GM11168 (cell line): Measurements from ENCODE around the gene ASAP3.
"Not testable (repeated sequence)": the region's sequence is repeated elsewhere in the genome, so short reads cannot be mapped to it uniquely, and the experiment has no call there.

Source experiments
- in situ Hi-C: fragments of 300-500 bp; cut with MboI; formaldehyde crosslinking; loops from one replicate; pipeline ENCODE4 v1.12.0; 2022; ENCODE audit warnings: low sequenced_read_pairs; ENCODE audit not compliant: unreplicated experiment

Gene ASAP3

DNA sequence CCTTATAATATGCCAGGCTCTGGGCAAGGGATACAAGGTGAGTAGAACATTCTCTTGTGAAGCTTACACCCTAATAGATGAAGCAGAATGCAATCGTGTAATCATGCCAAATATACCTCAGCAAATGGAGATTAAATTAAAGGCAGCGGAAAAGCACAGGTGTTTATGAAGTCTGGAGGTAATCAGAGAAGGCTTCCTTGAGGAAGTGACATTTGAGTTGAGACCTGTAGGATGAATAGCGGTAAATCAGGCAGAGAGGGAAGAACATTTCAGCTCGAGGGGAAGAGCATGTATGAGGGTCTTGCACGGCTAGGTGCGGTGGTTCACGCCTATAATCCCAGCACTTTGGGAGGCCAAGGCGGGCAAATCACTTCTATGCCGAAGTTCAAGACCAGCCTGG is 33.6 kb upstream of the ASAP3 start:
- in situ Hi-C loops: no loop called here

DNA sequence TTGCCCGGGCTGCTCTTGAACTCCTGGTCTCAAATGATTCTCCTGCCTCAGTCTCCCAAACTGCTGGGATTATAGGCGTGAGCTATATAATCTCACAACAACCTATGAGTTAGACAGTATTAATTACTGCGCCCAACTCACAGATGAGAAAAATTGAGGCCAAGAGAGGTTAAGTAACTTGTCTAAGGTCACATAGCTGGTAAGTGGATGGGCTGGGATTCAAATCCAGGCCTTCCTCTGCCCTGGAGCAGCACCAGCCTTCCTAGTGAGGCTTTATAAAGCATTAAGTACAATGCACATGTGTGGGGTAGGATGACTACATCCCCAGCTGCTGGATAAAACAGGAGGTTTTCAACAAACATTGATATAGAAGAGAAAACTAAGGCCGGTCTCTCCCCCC is 31.9 kb upstream of the ASAP3 start:
- in situ Hi-C loops: no loop called here

DNA sequence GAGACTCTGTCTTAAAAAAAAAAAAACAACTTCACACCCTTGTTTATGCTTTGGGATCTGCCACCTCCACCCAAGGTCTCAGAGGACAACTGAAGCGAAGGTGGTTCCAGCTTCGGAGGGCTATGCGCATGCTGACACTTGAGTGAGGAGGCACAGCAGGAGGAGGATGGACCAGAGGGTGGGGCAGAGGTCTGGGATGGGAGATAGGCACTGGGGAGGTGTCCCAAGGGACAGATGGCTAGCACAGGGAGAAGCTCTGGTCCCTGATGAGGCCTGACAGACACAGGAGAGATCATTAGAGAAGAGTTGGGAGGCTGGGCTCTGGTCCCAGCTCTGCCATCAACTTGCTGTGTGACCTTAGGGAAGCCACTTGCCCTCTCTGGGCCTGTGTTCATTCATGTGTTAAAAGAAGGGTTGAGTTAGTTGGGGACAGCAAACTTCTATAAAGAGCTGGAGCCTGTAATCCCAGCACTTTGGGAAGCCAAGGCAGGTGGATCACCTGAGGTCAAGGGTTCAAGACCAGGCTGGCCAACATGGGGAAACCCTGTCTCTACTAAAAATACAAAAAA is 30.2 kb upstream of the ASAP3 start:
- in situ Hi-C loops: no loop called here

DNA sequence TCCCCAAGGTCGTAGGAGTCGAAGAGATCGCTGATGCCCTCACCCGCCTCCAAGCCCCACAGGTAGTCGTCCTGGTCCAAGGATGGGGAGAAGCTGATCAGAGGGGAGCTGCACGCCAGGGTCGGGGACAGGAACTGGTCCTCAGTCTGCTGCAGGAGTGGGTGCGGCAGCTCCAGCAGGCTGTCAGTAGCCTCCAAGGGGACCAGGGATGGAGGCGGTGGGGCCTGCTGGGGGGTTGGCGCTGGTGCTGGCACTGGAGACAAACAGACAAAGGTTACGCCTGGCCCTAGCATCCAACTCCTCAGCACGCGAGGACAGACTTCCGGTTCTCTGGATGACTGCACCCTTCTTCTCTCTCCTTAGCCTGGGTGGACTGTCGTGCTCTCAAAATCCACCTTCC is 25.9 kb upstream of the ASAP3 start:
- in situ Hi-C loops: no loop called here

DNA sequence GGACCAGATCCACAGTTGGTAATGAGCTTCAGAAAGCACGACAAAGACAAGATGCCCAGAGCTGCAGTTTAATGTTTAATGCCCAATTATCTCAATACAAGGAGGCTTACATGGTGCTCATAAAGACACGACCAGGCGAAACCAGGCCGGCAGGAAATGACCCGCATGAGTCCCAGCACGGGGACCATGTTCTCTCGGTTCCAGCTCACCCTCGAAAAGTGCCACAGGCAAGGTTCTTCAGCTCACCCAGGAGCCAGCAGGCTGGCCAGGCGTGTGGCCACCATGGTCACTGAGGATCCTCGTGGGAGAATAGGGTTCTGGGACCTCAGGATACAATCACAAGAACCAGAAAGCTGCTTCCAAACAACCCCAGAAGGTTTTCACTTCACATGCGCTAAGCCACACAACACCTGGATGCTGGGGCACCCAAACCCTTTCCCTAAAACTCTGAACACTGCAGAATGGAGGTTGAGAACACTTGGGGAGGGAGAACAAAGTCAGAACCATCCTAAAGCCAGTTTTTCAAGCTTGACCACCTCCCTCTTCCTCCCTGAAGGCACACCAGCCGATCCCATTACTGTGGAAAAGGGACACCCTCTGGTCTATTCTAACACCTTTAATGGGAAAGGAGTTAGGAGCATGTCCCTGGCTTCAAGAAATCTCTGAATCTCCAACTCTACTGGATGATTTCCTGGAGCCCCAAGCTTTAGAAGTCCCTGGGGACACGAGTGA is 22.6 kb upstream of the ASAP3 start:
- in situ Hi-C loops: no loop called here

DNA sequence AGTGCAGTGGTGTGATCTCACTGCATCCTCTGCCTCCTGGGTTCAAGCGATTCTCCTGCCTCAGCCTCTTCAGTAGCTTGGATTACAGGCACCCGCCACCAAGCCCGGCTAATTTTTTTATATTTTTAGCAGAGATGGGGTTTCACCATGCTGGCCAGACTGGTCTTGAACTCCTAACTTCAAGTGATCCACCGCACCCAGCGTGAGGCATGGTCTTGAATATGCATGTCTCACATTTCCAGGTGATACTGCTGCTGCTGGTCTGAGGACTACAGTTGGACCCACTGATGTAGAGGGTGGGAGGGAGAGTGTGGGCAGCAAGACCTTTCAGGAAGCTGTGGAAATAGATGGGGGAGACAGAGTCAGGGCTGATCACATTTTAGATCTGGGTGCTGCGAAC is 21.9 kb upstream of the ASAP3 start:
- in situ Hi-C loops: no loop called here

DNA sequence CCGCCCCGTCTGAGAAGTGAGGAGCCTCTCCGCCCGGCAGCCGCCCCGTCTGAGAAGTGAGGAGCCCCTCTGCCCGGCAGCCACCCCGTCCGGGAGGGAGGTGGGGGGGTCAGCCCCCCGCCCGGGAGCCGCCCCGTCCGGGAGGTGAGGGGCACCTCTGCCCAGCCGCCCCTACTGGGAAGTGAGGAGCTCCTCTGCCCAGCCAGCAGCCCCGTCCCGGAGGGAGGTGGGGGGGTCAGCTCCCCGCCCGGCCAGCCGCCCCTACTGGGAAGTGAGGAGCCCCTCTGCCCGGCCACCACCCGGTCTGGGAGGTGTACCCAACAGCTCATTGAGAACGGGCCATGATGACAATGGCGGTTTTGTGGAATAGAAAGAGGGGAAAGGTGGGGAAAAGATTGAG is 20.2 kb upstream of the ASAP3 start:
- in situ Hi-C loops: not testable (repeated sequence)

DNA sequence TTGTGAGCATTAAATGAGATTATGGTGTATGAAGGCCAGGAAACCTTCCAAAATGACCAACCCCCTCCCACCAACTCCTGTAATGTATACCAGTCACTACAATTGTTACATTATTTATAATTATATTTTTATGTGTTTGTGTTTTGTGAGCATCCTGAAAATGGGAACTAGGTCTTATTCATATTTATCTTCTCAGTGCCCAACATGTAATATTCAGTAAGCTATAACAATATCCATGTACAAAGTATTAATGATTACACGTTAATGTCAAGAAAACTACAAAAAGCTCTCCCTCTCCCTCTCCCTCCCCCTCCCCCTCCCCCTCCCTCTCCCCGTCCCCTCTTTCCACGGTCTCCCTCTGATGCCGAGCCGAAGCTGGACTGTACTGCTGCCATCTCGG is 19.0 kb upstream of the ASAP3 start:
- in situ Hi-C loops: no loop called here

DNA sequence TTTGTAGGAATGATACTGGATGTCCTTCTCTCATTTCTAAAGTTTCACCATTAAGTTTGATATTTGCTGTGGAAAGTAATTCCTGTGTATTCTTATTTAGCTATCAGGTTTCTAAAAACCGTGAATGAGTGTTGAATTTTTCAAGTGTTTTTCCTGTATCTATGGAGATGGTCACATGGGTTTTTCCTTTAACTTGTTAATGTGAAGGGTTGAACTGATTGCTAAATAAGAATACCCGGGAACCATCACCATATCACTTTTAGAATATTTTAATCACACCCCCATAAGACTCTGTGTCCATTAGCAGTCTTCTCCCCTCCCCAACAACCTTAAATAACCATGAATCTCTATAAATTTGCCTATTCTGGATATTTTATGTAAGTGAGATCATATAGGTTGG is 16.5 kb upstream of the ASAP3 start:
- in situ Hi-C loops: no loop called here

DNA sequence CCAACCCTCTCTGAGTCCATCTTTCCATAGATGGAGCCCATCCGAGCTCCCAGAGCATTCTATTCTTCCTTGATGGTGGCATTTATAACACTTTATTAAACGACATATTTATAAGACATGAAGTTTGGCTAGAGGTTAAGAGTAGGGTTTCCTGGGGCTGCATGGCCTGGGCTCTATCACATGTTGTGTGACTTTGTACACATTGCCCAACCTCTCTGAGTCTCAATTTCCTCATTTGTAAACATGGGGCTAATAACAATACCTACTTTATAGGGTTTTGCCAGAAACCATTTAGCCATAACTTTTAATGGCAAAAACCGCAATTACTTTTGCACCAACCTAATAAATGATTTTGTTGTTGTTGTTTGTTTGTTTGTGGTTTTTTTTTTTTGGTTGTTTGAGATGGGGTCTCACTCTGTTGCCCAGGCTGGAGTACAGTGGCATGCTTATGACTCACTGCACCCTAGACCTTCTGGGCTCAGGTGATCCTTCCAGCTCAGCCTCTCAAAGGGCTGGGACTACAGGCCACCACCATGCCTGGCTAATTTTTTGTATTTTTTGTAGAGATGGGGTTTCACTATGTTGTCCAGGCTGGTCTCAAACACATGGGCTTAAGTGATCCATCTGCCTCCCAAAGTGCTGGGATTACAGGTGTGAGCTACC is 13.9 kb upstream of the ASAP3 start:
- in situ Hi-C loops: no loop called here

DNA sequence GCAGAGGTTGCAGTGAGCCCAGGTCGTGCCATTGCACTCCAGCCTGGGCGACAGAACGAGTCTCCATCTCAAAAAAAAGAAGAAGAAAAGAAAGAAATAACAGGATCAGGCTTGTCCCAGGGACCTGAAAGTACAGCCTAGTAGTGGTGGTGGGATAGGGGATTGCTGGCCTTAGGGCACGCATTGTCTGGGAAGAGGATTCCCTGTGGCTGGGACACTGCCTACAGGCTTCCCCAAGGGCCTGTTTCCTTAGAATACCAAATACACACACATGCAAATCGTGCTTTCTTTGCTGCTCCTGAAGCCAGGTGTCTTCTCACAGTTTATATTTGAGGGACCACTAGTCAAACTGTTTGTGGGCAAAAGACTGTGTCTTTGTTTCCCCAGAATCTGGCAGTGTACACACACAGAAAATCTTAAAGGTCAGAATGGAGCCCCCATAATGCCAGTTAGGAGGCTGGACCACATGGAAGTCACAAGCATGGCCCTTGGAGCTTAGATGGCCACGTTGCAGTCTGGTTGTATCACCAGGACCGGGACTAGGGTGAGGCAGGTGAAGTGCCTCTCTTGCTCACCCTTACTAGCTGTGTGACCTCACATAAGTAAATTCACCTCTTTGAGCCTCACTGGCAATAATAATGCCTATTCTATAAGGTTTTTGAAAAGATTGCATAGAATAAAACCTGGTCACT is 12.7 kb upstream of the ASAP3 start:
- in situ Hi-C loops: no loop called here

DNA sequence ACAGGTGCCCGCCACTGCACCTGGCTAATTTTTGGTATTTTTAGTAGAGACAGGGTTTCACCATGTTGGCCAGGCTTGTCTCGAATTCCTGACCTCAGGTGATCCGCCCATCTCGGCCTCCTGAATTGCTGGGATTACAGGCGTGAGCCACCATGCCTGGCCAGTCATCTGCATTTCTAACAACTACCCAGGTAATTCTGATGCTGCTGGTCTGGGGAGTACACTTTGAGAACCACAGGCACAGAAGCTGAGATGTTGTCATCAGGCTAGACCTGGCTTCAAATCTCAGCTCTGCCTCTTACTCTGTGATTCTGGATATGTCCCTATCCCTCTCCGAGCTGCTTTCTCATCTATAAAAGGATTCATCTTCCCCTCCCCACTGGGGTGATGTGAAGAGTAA is 10.9 kb upstream of the ASAP3 start:
- in situ Hi-C loops: loop anchor here (5.0 kb wide), 1 partner anchor 37 kb away; the partner anchor contains the start of gene E2F2

DNA sequence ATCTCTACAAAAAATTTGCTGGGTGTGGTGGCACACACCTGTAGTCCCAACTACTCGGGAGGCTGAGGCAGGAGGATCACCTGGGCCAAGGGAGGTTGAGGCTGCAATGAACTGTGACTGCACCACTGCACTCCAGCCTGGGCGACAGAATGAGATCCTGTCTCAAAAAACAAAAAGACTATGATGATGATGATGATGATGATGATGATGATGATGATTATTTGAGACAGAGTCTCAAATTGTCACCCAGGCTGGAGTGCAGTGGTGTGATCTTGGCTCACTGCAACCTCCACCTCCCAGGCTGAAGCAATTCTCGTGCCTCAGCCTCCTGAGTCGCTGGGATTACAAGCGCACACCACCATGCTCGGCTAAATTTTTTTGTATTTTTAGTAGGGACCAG is 8.8 kb upstream of the ASAP3 start:
- in situ Hi-C loops: loop anchor here (5.0 kb wide), 1 partner anchor 40 kb away; the partner anchor contains the start of gene E2F2

DNA sequence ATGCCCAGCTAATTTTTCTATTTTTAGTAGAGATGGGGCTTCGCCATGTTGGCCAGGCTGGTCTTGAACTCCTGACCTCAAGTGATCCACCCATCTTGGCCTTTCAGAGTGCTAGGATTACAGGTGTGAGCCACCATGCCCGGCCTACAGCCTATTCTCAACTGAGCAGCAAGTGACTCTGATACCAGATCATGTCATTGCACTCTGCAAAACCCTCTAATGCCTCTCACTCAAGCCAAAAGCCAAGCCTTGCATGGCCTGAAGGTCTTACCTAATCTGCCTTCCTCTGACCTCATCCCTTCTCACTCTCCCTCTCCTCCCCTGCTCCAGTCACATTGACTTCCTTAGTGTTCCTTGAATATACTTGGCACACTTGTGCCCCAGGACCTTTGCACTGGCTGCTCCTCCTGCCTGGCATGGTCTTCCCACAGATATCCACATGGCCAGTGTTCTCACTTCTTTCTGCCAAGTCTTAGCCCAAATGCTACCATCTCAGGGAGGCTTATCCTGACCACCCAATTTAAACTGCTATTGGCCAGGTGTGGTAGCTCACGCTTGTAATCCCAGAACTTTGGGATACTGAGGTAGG is 8.2 kb upstream of the ASAP3 start:
- in situ Hi-C loops: loop anchor here (5.0 kb wide), 1 partner anchor 40 kb away; the partner anchor contains the start of gene E2F2

DNA sequence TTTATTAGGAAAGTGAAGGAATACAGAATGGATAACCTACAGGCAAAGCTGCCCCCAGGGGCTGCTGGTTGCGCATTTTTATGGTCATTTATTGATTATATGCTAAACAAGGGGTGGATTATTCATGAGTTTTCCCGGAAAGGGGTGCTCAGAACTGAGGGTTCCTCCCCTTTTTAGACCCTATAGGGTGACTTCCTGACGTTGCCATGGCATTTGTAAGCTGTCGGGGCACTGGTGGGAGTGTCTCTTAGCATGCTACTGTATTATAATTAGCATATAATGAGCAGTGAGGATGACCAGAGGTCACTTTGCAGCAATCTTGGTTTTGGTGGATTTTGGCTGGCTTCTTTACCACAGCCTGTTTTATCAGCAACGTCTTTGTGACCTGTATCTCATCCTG is 5.9 kb upstream of the ASAP3 start:
- in situ Hi-C loops: loop anchor here (5.0 kb wide), 1 partner anchor 42 kb away; the partner anchor contains the start of gene E2F2

DNA sequence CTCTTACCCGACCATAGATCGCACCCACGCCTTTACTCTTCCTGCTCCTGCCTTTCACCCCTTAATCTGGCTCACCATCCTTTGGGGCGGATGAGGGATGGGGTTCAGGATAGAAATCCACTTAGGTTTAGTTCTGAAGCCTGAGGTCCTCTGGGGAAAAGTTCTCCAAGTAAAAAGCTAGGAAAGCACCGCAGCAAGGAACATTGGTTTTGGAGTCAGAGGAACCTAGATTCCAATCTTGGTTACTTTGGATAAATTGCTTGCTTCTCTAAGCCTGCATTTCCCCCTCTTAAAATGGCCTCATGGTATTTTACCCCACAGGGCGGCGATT is 988 bp upstream of the ASAP3 start:
- in situ Hi-C loops: no loop called here

DNA sequence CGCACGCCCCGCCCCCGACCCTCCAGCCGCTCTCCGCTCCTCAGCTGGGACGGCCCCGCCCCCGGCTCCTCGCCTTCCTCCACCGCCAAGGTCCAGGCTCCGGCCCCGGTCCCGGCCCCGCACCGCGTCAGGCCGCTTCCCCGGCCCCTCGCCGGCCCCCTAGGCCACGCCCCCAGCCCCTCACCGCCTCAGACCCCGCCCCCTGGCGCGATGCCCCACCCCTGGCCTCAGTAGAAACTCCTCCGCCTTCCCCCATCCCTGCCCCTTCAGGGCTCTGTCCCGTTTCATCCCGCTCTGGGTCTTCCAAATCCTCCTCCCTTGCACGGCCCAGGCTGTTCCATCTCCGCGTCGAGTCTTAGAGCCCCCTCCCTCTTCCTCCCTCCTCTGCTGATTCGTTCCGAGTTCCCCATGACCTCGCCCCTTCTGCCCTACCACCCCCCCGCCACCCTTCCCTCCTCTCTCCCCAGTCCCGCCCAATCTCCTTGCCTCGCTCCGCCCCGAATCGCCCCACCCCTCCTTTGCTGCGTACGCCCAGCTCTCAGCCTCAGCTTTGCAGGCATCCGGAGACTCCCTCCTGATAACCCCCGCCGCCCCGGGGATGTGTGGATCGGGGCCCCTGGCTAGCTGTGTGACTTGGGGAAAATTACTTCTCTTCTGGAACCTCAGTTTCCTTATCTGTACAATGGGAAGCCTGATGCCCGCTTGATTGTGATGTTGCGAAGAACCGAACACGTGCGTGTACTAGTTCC is 448 bp upstream of the ASAP3 start:
- in situ Hi-C loops: no loop called here

DNA sequence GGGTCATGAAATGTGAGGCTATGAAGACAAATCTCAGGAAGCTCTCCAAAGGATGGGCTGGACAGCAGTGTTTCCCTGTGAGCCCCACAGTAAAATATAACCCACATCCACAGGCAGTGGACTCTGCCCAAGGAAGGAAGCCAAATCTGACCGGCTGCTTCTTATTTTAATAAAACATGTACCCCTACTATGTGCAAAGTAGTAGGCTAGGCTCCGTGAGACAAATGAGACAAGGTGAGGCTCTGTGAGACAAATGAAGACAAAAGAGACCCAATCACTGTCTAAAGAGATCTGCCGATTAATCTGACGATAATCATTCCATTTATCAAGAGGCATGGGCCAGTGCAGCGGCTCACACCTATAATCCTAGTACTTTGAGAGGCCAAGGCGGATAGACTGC is 2.1 kb downstream of the ASAP3 start:
- in situ Hi-C loops: no loop called here

DNA sequence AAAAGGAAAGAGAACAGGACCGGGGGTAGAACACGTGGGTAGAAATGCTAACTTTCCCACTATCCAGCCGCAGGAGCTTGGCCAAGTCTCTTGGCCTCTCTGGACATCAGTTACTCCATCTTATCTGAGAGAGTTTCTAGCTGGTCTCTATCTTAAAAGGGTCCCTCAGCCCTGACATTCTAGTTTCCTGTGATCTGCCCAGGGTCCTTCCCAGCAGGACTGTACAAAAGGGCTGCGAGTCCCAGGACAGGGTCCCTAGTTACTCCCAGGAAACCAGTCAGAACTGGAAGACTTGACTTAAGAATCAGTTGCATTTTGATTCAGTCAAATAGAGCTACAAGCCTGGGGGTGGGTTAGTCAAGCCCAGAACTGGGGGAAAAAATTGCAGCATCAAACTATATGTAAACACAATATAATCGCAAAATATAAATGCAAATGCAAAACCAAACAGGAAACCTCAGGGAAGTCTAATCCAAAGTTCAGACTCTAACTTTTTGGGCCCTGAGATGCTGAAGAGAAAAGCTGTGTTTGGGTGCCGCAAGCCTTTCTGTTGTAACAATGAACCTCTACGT is 2.9 kb downstream of the ASAP3 start:
- in situ Hi-C loops: no loop called here
